HFFc6 (cell line): ENCODE results near the gene CEP192. TPM values are rescaled to one million over a fixed set of nuclear protein-coding genes. Genes with fewer than 3 reads are reported as not detected.

Experiments used
- DNase-seq: peaks from one replicate; pipeline ENCODE4 v3.0.0-alpha.2; 2018
- H3K27ac Mint-ChIP-seq: 2 replicates; pipeline ENCODE4 v1.8.0; 2020; ENCODE audit warnings: mild to moderate bottlenecking, mixed read lengths
- H3K27me3 Mint-ChIP-seq: 2 replicates; pipeline ENCODE4 v1.8.0; 2021; ENCODE audit warnings: mild to moderate bottlenecking, moderate library complexity, mixed read lengths; ENCODE audit not compliant: insufficient read depth
- H3K36me3 Mint-ChIP-seq: 2 replicates; pipeline ENCODE4 v1.8.0; 2021; ENCODE audit warnings: low read depth, mixed read lengths
- H3K4me1 Mint-ChIP-seq: 2 replicates; pipeline ENCODE4 v1.8.0; 2020; ENCODE audit warnings: low read depth, mixed read lengths
- H3K4me3 Mint-ChIP-seq: 2 replicates; pipeline ENCODE4 v1.8.0; 2020; ENCODE audit warnings: mild to moderate bottlenecking, moderate library complexity, mixed read lengths
- H3K9me3 Mint-ChIP-seq: 2 replicates; pipeline ENCODE4 v1.8.0; 2020; ENCODE audit warnings: mild to moderate bottlenecking, mixed read lengths
- long read RNA-seq: library from polyadenylated mRNA; unstranded; transcript quantifications from one replicate; pipeline ENCODE4 v2.0.0, GENCODE V29; 2019
- total RNA-seq, 6 experiments: library from RNA; stranded (reverse); fragmentation: NEBNext Ultra II Directional; extraction: Animal tissue kit (Norgen Biotek cat#: 25700); gene quantifications; 2 replicates in 1 of 6; 3 replicates in 5 of 6; pipeline ENCODE4 v1.2.3, GENCODE V29; 2021
- TF ChIP-seq, protein P1 (sequence below): fragments of 200-600 bp; sonication (generic); IDR thresholded peaks from 2 replicates; pipeline ENCODE4 v1.5.0; 2021; ENCODE audit warnings: antibody characterized with exemption, mild to moderate bottlenecking

CEP192 gene
- total RNA-seq, result 10 to 100 TPM; 15.1 to 21.0 (median 18.4) TPM
- long read RNA-seq, partial matches to known transcripts, result 5 of 10 reads
- long read RNA-seq, other reads (novel, unspliced or antisense), result 5 of 10 reads

DNA sequence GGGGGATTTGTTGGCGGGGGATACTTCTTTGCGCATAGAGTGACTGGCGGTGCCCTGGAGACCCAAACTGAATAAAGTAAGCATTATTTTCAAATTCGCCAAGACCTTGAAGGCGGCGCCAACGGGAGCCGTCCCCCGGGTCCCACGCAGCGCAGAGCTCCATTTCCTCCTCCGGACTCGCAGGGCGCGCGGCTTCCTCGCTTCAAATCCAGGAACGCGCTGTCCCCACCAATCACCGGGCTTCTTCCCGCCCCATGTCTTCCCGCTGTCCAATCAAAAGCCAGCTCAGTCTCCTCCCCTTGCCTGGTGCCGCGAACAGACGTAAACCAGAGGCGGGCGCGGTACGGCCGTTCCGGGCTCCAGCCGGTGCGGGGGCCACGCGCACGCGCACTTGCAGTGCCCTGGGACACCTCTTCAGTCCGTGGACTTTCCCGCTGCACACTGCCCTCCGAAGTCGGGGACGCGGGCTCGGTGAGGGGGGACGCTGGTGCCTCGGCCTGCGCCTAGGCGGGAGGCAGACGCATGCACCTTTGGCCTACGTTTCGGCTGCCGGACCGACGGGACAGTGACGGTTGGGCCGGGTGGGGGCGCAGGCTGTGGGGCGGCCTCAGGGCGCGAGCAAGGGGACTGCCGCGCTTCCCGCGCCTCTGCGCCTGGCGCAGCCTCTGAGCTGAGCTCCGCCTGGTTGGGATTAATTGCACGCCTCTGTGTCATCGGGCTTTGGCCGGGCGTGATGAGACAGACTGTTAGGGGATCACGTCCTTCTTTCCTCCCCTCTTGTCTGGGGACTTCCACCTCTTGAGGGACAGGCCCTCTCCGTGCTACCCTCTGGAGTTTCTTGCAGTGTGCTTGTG lies at the start of gene CEP192:
CEP192 (plus strand) TSS at position 396 of the 854 bp plus-strand sequence. CDS start 8,063 bp downstream, outside the sequence.
- Mint-ChIP-seq H3K4me1 (peaks cover 19% of the 10 kb centered on the region), H3K27me3 (peaks cover 4% of the 10 kb centered on the region), H3K9me3 (no peaks in the 10 kb centered on the region), H3K4me3 (peak within 1 kb of the TSS; percentile 100), H3K27ac (peak within 1 kb of the TSS; percentile 99), H3K36me3 (peaks cover 5% of the 10 kb centered on the region; the same call in 1 of the 2 replicates)
- DNase-seq, result peak; percentile 99
- TF ChIP-seq, protein P1, sequence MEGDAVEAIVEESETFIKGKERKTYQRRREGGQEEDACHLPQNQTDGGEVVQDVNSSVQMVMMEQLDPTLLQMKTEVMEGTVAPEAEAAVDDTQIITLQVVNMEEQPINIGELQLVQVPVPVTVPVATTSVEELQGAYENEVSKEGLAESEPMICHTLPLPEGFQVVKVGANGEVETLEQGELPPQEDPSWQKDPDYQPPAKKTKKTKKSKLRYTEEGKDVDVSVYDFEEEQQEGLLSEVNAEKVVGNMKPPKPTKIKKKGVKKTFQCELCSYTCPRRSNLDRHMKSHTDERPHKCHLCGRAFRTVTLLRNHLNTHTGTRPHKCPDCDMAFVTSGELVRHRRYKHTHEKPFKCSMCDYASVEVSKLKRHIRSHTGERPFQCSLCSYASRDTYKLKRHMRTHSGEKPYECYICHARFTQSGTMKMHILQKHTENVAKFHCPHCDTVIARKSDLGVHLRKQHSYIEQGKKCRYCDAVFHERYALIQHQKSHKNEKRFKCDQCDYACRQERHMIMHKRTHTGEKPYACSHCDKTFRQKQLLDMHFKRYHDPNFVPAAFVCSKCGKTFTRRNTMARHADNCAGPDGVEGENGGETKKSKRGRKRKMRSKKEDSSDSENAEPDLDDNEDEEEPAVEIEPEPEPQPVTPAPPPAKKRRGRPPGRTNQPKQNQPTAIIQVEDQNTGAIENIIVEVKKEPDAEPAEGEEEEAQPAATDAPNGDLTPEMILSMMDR, result peak; percentile 45

- Mint-ChIP-seq H3K4me1 (peaks cover 37% of the 10 kb centered on the region), H3K36me3 (no peaks in the 10 kb centered on the region), H3K9me3 (no peaks in the 10 kb centered on the region), H3K27me3 (peaks cover 2% of the 10 kb centered on the region; the same call in 1 of the 2 replicates), H3K27ac (no peak overlapping the region), H3K4me3 (no peak overlapping the region)
- DNase-seq, result no peak
- TF ChIP-seq, protein P1, result no peak
Measured at GRCh38 chr18:12943215-12943614, 47.9 kb upstream of the CEP192 start.

DNA sequence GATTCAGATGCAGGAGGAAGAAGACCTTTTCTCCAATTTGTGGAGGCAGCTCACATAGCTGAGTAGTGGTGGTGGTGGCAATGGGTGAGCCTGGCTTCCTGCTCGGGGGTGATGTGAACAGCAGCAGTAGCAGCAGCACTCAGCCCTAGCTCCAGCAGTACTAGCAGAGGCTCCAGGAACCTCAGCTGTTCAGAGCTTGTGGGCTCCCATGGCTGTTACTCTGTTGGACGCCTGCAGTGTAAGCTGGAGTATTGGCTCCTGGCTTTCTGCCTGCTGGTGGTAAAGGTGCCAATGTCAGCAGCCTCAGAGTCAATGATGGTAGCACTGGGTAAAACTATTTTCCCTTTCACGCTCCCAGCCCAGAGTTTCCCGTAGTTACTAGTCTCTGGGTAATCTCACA lies 46.5 kb upstream of the CEP192 start:
- Mint-ChIP-seq H3K27ac (no peak overlapping the region), H3K4me1 (peaks cover 37% of the 10 kb centered on the region), H3K9me3 (peaks cover 8% of the 10 kb centered on the region), H3K4me3 (no peak overlapping the region), H3K36me3 (peaks cover 2% of the 10 kb centered on the region; the same call in 1 of the 2 replicates), H3K27me3 (no peaks in the 10 kb centered on the region)
- DNase-seq, result no peak
- TF ChIP-seq, protein P1, result no peak

GRCh38 chr18:12946549-12947284 lies 44.4 kb upstream of the CEP192 start:
- Mint-ChIP-seq H3K4me1 (peaks cover 50% of the 10 kb centered on the region), H3K4me3 (peak overlapping the region; percentile 98), H3K36me3 (peaks cover 13% of the 10 kb centered on the region; the same call in 1 of the 2 replicates), H3K9me3 (peaks cover 8% of the 10 kb centered on the region), H3K27ac (peak overlapping the region; percentile 99), H3K27me3 (no peaks in the 10 kb centered on the region)
- DNase-seq, result peak; percentile 85
- TF ChIP-seq, protein P1, result peak; percentile 41; the same call in 1 of the 2 replicates

DNA sequence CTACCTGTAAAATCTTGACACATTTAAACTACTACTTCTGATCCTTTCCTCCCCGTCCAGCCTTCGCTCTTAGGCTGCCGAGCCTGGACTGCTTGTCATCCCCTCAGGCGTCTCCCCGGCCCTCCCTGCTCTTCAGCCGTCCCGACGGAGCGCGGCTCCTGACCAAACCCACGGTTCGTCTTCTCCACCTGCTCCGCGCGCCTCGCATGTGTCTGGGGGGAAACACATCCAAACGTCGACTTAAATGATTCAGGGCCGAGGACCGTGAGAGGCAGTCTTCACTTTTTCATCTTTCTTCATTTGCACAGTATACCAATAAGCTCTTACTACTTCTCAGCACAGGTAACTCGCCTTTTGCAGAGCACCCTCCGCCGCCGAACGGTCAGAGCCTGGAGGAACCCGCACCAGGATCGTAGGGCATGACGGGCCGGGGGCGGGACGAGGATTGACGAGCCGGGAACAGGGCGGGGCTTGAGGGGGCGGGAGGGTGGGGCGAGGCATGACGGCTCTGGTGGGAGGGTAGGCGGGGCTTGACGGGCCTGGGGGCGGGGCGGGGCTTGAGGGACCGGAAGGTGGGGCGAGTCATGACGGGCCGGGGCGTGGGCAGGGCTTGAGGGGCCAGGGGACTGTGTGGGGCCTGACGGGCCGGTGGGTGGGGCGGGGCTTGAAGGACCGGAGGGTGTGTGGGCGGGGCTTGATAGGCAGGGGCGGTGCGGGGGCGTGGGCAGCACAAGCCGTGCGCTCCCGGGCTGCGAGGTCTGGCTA lies 43.7 kb upstream of the CEP192 start, which contains the start of gene SEH1L:
SEH1L (plus strand) TSS at position 727 of the 765 bp plus-strand sequence. CDS start 111 bp downstream, outside the sequence.
- TF ChIP-seq, protein P1, result no peak

More for the DNA sequence above, 43.7 kb upstream of the CEP192 start, which contains the start of gene SEH1L:
- DNase-seq, result peak; percentile 94
- Mint-ChIP-seq H3K4me3 (peak within 1 kb of the TSS; percentile 98), H3K27ac (peak within 1 kb of the TSS; percentile 99), H3K27me3 (no peaks in the 10 kb centered on the region), H3K9me3 (peaks cover 8% of the 10 kb centered on the region), H3K4me1 (peaks cover 50% of the 10 kb centered on the region), H3K36me3 (peaks cover 13% of the 10 kb centered on the region; the same call in 1 of the 2 replicates)
